Measurements from ENCODE around the gene APOC1.

DNA sequence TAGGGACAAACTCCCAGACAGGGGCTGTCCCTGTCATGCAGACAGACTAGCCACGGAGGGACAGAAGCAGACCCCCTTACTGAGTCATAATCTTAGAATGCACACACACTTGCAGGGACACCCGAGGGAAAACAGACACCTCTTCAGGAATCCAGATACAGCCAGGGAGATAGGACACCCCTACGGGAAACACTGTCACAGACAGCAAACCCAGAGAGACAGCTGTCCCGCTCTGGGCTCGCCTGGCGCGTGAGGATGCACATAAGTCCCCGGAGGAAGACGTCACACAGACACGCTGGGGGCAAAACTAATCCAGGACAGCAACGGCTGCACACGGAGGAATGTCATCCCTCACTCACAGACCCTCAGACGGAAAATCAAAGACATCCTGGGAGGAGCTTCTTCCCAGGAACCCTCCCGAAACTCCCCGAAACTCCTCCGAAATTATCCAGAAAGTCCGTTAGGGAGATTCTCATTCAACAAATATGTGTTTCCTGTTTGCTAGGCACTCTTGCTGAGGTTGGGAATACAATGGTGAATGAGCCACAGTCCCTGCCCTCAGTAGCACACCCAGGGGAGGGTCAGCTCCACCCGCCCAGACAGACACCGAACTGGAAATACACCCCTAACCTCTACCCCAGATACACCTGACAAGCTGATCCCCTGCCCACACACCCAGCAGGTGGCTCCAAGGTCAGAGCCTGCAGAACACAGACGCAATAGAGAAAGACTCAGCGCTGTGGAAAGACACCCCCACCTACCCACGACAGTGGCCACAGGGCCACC is 38.5 kb upstream of the APOC1 start:
- TF ChIP-seq, protein P1, sequence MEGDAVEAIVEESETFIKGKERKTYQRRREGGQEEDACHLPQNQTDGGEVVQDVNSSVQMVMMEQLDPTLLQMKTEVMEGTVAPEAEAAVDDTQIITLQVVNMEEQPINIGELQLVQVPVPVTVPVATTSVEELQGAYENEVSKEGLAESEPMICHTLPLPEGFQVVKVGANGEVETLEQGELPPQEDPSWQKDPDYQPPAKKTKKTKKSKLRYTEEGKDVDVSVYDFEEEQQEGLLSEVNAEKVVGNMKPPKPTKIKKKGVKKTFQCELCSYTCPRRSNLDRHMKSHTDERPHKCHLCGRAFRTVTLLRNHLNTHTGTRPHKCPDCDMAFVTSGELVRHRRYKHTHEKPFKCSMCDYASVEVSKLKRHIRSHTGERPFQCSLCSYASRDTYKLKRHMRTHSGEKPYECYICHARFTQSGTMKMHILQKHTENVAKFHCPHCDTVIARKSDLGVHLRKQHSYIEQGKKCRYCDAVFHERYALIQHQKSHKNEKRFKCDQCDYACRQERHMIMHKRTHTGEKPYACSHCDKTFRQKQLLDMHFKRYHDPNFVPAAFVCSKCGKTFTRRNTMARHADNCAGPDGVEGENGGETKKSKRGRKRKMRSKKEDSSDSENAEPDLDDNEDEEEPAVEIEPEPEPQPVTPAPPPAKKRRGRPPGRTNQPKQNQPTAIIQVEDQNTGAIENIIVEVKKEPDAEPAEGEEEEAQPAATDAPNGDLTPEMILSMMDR (IDR thresholded peaks at IDR 0.05), result peak in 1 of 7 experiments; percentile 15
- TF ChIP-seq POLR2A (IDR thresholded peaks at IDR 0.05), result no peak

Data from body of pancreas (tissue), 4 donors.